ENCODE data around the gene NAALAD2. TPM values are rescaled to one million over a fixed set of nuclear protein-coding genes. Genes with fewer than 3 reads are reported as not detected.

The NAALAD2 gene
- total and polyA plus RNA-seq, 2 experiments from 2014 or later = 3.4 to 4.3 TPM

- peaks cover 17% of the 10 kb centered on the region; the same call in 1 of the 2 replicates for H4K20me1 ChIP-seq (replicated peaks; ENCODE audit: insufficient read depth)
- DNase-seq (ENCODE audit: low spot score) (no peak), ATAC-seq (no peak)
- no peaks in the 10 kb centered on the region for H3K9me2 ChIP-seq (ENCODE audit: insufficient read depth)
- H3K9me3 Mint-ChIP-seq = no peaks in the 10 kb centered on the region
- peaks cover 38% of the 10 kb centered on the region for H3K36me3 ChIP-seq (ENCODE audit: insufficient read depth)
- no peak overlapping the region for H2AFZ ChIP-seq
- H3K4me3 Mint-ChIP-seq = no peak overlapping the region
- TF ChIP-seq POLR2AphosphoS5 (IDR thresholded peaks at IDR 0.05; ENCODE audit: low read depth) = no peak
- TF ChIP-seq ETS1 (IDR thresholded peaks at IDR 0.05) = no peak
- no peak for TF ChIP-seq NANOG (IDR thresholded peaks at IDR 0.05; ENCODE audit: borderline replicate concordance)
- TF ChIP-seq ZNF462 (CRISPR knock-in tag; IDR thresholded peaks at IDR 0.05) = no peak
- no peak for TF ChIP-seq JUNB (IDR thresholded peaks at IDR 0.05; ENCODE audit: unreplicated experiment)
- no peak for TF ChIP-seq CTCF (conservative IDR thresholded peaks at IDR 0.05; ENCODE audit: low read depth in 2 of 2)
- H3K4me3 ChIP-seq = no peak overlapping the region
- no peaks in the 10 kb centered on the region for H3K27me3 ChIP-seq (ENCODE audit: insufficient read depth)
- H3F3A ChIP-seq (replicated peaks; ENCODE audit: low read depth) = no peaks in the 10 kb centered on the region; the same call in 1 of the 2 replicates
- H3K36me3 Mint-ChIP-seq (ENCODE audit: low read depth) = peaks cover 66% of the 10 kb centered on the region; the same call in 2 of the 3 replicates
- no peak overlapping the region for H3K4me2 ChIP-seq
- 0 out of 2 replicates have a peak, but pooled peaks cover 7% of the 10 kb centered on the region for H3K79me2 ChIP-seq (replicated peaks; ENCODE audit: insufficient read depth)
- H3K4me1 ChIP-seq (ENCODE audit: insufficient read depth) = no peaks in the 10 kb centered on the region
- H3K27me3 Mint-ChIP-seq (ENCODE audit: insufficient read depth, low read depth, poor library complexity) = no peaks in the 10 kb centered on the region
- no peak overlapping the region for H3K27ac Mint-ChIP-seq
- H3K27ac ChIP-seq (ENCODE audit: low read depth) = no peak overlapping the region
- H3K4me1 Mint-ChIP-seq = peaks cover 2% of the 10 kb centered on the region; the same call in 2 of the 3 replicates
These were observed 69.9 kb downstream of the NAALAD2 start for GRCh38 chr11:90204407-90204806.
